ENCODE measurements around the gene IGF2BP2. TPM values are rescaled to one million over a fixed set of nuclear protein-coding genes. Genes with fewer than 3 reads are reported as not detected.

The IGF2BP2 gene
- total and polyA plus RNA-seq, 2 of the 13 experiments (the other 11 are each of a cell fraction or from before 2014, with no cell fraction given), result 6.5 to 46.0 TPM

DNA sequence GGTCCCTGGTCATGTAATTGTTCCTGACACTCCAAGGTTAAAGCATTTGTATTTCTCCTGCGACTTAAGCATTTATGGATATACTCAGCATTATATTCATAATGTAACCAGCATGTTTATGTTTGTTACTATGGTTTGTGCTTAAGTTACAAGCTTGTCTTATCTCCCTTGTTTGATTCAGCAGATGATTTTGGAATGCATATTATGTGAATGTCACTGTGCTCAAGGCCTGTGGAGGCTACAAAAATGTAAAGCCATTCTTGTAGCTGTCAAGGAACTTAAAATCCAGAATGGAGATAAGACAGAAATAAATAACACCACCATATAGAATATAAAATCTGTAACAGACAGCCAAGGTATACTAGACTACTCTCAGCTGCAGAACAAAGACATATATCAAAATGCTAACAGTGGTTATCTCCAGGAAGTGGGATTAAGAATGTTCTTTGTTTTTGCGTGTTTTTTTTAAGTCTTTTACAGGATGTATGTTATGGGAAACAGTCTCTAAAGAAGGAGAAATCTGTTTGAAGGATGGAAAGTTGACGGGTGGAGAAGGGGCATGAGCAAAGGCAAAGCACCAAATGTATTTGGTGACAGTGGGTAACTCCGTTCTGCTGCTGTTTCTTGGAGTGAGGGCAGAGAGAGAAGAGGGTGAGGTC, 61.4 kb downstream of the IGF2BP2 start (continued):
- TF ChIP-seq ZHX1 (CRISPR knock-in tag; IDR thresholded peaks at IDR 0.05; ENCODE audit: low read depth), result no peak
- TF ChIP-seq ATF7-NPFF (CRISPR knock-in tag; IDR thresholded peaks at IDR 0.05; ENCODE audit: low read depth), result no peak

GRCh38 chr3:185760550-185760949, 64.3 kb downstream of the IGF2BP2 start:
- no peak for FAIRE-seq
- Histone ChIP-seq H3K27ac (ENCODE audit: extremely low read length, insufficient read depth, low read length) (no peak overlapping the region), H3K27me3 (ENCODE audit: control insufficient read depth in 1 of 2, insufficient read depth in 2 of 2, low read length in 2 of 2) (no peaks in the 10 kb centered on the region), H3K4me3 (replicated peaks in 1 of 3; ENCODE audit: insufficient read depth in 1 of 3, low read depth in 2 of 3, low read length in 3 of 3) (no peak overlapping the region), H3K79me2 (ENCODE audit: insufficient read depth, low read length) (peaks cover 97% of the 10 kb centered on the region), H3K9me3 (ENCODE audit: low read length) (no peaks in the 10 kb centered on the region), H3K36me3 (replicated peaks in 1 of 2; ENCODE audit: control insufficient read depth in 1 of 2, insufficient read depth in 2 of 2, low read length in 2 of 2) (peaks cover 11 to 26% of the 10 kb centered on the region in 2 experiments), H3K4me1 (ENCODE audit: insufficient read depth, low read length) (peaks cover 82% of the 10 kb centered on the region), H3K9ac (ENCODE audit: insufficient read depth, low read depth, low read length) (no peak overlapping the region), H3K4me2 (ENCODE audit: low read depth, low read length) (no peak overlapping the region), H4K20me1 (ENCODE audit: insufficient read depth, low read length) (peaks cover 97% of the 10 kb centered on the region), H2AFZ (ENCODE audit: low read length) (no peak overlapping the region)
- in situ Hi-C loops (cut with HindIII; ENCODE audit: extremely low pct_ligation_motif_present, low pct_unique_long_range_greater_than_20kb), result no loop called here
- CTCF ChIA-PET (ENCODE audit: low intra/inter-chr PET ratio, low total read pairs), result no interaction called here
- intact Hi-C loops (cut with micrococcal nuclease; ENCODE audit: unreplicated experiment), result loop anchor here (2.0 kb wide), 1 partner anchor 56 kb away; no protein-coding TSS in a partner anchor
- no TSS peak for BruUV-seq (replicated peaks)
- WGBS (ENCODE audit: low lambda C conversion rate), result 92% methylated on average over 5 of the region's 5 CpGs
- DNase-seq (ENCODE audit: low spot score), result no peak
- POLR2A ChIA-PET, result no interaction called here
- TF ChIP-seq PAXIP1 (CRISPR knock-in tag; conservative IDR thresholded peaks at IDR 0.05) (no peak), RBM22 (optimal IDR thresholded peaks at IDR 0.05; ENCODE audit: low read length) (peak; percentile 50), IKZF4 (CRISPR knock-in tag; IDR thresholded peaks at IDR 0.05; ENCODE audit: borderline replicate concordance, low read depth, not compliant biosample characterization) (no peak), HOXA3 (CRISPR knock-in tag; IDR thresholded peaks at IDR 0.05) (no peak), ZSCAN30 (CRISPR knock-in tag; IDR thresholded peaks at IDR 0.05) (no peak), NFYB (CRISPR knock-in tag; IDR thresholded peaks at IDR 0.05) (no peak), PPARG (CRISPR knock-in tag; conservative IDR thresholded peaks at IDR 0.05) (no peak), SIX4 (CRISPR knock-in tag; IDR thresholded peaks at IDR 0.05) (no peak)
- no peak for ATAC-seq
